Right atrium auricular region (tissue), 2 donors: Measurements from ENCODE around the gene INPP4B. TPM values are rescaled to one million over a fixed set of nuclear protein-coding genes. Genes with fewer than 3 reads are reported as not detected.

Experiments used
- DNase-seq: peaks from one replicate; pipeline ENCODE4 v3.0.0-alpha.2; 2019; ENCODE audit warnings: low spot score
- H3K27ac ChIP-seq, 2 donors: fragments of 200-600 bp; sonication (generic); 1 replicate in 1 of 2; 2 replicates in 1 of 2; pipeline ENCODE4 v1.5.1; 2016 to 2019
- H3K27me3 ChIP-seq, 2 donors: fragments of 200-600 bp; sonication (generic); one replicate each; pipeline versions ENCODE4 v1.5.1 to v1.6.0; 2017 to 2019
- H3K36me3 ChIP-seq: fragments of 200-600 bp; sonication (generic); one replicate; pipeline ENCODE4 v1.5.1; 2016
- H3K4me1 ChIP-seq, 2 donors: fragments of 200-600 bp; sonication (generic); one replicate each; pipeline versions ENCODE4 v1.5.1 to v1.6.0; 2017 to 2019
- H3K4me3 ChIP-seq, 2 donors: fragments of 200-600 bp; sonication (generic); 1 replicate in 1 of 2; 2 replicates in 1 of 2; pipeline ENCODE4 v1.5.1; 2017 to 2019; ENCODE audit warnings: mild to moderate bottlenecking in 1 of 2, moderate library complexity in 1 of 2
- H3K9me3 ChIP-seq, 2 donors: fragments of 200-600 bp; sonication (generic); one replicate each; pipeline ENCODE4 v1.5.1; 2019
- CTCF ChIP-seq, 2 donors: fragments of 200-600 bp; sonication (generic); IDR thresholded peaks; one replicate each; pipeline ENCODE4 v1.5.1; 2019; ENCODE audit warnings: antibody characterized with exemption in 2 of 2
- total RNA-seq, 2 donors: library from RNA; depleted of rRNA; stranded (reverse); fragments of >200 nt; gene quantifications; one replicate each; pipeline ENCODE4 v1.1.0, GENCODE V29; 2016

INPP4B gene
- total RNA-seq, 2 donors from 2014 or later = 14.8 to 15.3 TPM

GRCh38 chr4:142386856-142387255 is 459.2 kb downstream of the INPP4B start:
- H3K36me3 ChIP-seq = no peaks in the 10 kb centered on the region
- H3K4me1 ChIP-seq = no peaks in the 10 kb centered on the region
- no peak for TF ChIP-seq CTCF (IDR thresholded peaks at IDR 0.05)
- DNase-seq = no peak
- H3K4me3 ChIP-seq = no peak overlapping the region
- no peaks in the 10 kb centered on the region for H3K9me3 ChIP-seq
- no peaks in the 10 kb centered on the region for H3K27me3 ChIP-seq
- H3K27ac ChIP-seq = no peak overlapping the region

- Histone ChIP-seq H3K27ac (no peak overlapping the region), H3K4me3 (no peak overlapping the region), H3K4me1 (no peaks in the 10 kb centered on the region), H3K36me3 (no peaks in the 10 kb centered on the region), H3K27me3 (no peaks in the 10 kb centered on the region), H3K9me3 (no peaks in the 10 kb centered on the region)
- DNase-seq = no peak
- TF ChIP-seq CTCF (IDR thresholded peaks at IDR 0.05) = no peak
Observed at GRCh38 chr4:142386449-142386848, 459.7 kb downstream of the INPP4B start.

DNA sequence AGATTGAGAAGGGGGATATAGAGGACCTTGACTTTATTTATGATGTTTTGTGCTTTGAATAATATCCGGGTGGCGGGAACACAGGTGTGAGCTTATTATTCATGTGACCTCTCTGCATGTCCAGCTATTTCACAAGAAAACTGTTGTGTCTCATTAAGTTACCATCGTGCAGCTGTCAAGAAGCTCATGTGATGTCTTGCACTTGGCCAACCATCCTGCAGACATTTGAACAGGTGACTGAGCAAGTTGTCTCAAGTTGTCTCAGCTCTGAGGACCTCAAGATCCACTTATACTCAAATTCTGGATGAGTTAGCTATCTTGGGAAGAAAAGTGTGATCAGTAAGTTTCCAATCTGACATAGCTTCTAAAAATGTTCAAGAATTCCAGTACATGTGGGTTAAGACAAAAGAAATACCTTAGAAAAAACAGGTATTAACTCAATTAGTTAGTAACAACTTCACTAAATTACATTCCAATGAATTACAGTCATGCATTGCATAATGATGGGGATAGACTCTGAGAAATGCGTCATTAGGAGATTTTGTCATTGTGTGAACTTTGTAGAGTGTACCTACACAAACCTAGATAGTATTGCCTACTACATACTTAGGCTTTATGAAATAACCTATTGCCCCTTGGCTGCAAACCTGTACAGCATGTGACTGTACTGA is 462.2 kb downstream of the INPP4B start:
- no peak for TF ChIP-seq CTCF (IDR thresholded peaks at IDR 0.05)
- H3K27me3 ChIP-seq = no peaks in the 10 kb centered on the region
- no peaks in the 10 kb centered on the region for H3K9me3 ChIP-seq
- no peak for DNase-seq
- peaks cover 0 to 13% of the 10 kb centered on the region in 2 donors for H3K4me1 ChIP-seq
- H3K36me3 ChIP-seq = no peaks in the 10 kb centered on the region
- no peak overlapping the region for H3K27ac ChIP-seq
- H3K4me3 ChIP-seq = no peak overlapping the region

DNA sequence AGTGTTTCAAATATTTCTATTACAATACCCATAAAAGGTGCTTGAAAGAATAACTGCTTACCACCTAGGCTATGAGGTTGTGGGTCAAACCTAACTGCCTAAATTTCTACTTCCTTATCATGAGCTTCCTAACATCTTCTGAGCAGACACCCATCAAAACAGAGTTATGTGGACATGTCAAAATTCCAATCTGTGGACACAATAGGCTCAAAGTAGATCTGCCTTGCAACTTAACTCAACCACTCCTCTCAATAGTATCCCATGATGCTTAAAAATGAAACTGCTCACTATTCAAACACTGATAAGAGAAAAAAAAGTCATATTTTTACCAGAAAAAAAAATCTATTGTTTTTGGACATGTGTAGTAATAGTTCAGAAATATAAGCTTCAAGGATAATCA is 462.7 kb downstream of the INPP4B start:
- Histone ChIP-seq H3K27ac (no peak overlapping the region), H3K9me3 (no peaks in the 10 kb centered on the region), H3K4me1 (peaks cover 0 to 17% of the 10 kb centered on the region in 2 donors), H3K27me3 (no peaks in the 10 kb centered on the region), H3K36me3 (no peaks in the 10 kb centered on the region), H3K4me3 (no peak overlapping the region)
- no peak for DNase-seq
- TF ChIP-seq CTCF (IDR thresholded peaks at IDR 0.05) = no peak

- TF ChIP-seq CTCF (IDR thresholded peaks at IDR 0.05) = no peak
- no peaks in the 10 kb centered on the region for H3K27me3 ChIP-seq
- peaks cover 0 to 26% of the 10 kb centered on the region in 2 donors for H3K4me1 ChIP-seq
- H3K27ac ChIP-seq = peak overlapping the region in 1 of 2 donors; percentile 36
- no peak overlapping the region for H3K4me3 ChIP-seq
- no peaks in the 10 kb centered on the region for H3K36me3 ChIP-seq
- DNase-seq = no peak
- H3K9me3 ChIP-seq = no peaks in the 10 kb centered on the region
Observed at GRCh38 chr4:142380052-142380602, 466.0 kb downstream of the INPP4B start.
